Right forelimb (tissue), 1 donor: ENCODE results near the gene NUP93.

Source experiments
- DNase-seq: peaks from one replicate; pipeline ENCODE4 v3.0.0-alpha.2; 2018

The NUP93 gene

DNA sequence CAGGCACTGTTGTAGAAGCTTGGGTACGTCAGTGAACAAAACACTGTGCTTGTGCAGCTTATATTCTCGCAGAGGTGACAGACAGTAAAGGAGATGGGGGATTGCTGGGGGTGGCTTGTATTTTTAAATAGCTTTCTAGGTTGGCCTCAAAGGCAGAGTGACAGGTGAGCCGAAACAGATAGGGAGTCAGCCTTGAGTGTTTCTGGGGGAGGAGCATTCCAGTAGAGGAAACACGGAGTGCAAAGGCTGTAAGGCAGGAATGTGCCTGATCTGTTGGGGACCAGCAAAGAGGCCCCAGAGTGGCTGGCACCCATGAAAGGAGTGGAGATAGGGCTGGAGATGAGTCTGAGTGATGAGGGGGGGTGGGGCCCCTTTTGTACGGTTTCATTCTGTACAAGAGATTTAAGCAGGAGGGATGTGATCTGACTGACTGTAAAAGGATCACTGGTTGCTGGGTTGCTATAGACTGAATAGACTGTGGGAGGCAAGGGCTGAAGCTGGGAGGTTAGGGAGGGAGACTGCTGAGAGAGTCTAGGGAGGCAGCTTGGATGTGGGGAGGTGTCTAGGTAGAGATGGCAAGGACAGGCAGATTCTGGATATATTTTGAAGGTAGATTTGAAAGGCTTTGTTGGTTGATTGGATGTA, 15.2 kb downstream of the NUP93 start:
- no peak for DNase-seq

GRCh38 chr16:56747486-56748045, 17.6 kb downstream of the NUP93 start:
- DNase-seq: no peak

GRCh38 chr16:56748191-56748590, 18.3 kb downstream of the NUP93 start:
- DNase-seq: no peak

- DNase-seq: no peak
These were observed 18.9 kb downstream of the NUP93 start for GRCh38 chr16:56748826-56749225.

GRCh38 chr16:56749672-56750491, 20.0 kb downstream of the NUP93 start:
- no peak for DNase-seq

DNA sequence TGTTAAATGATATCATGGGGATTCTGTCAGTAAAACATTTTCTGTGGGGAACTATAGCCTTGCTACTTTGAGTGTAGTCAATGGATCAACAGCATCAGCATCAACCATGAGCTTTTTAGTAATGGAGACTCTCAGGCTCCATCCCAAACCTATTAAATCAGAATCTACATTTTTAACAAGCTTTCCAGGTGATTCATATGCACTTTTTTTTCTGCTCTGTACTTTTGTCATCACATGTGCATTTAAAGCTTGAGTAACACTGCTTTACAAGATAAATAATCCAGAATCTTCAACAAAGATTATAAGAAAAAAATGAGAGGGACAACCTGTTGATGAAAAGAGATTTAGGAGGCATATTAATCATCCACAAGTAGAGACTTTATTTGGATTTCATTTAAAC, 23.5 kb downstream of the NUP93 start:
- DNase-seq: no peak

DNA sequence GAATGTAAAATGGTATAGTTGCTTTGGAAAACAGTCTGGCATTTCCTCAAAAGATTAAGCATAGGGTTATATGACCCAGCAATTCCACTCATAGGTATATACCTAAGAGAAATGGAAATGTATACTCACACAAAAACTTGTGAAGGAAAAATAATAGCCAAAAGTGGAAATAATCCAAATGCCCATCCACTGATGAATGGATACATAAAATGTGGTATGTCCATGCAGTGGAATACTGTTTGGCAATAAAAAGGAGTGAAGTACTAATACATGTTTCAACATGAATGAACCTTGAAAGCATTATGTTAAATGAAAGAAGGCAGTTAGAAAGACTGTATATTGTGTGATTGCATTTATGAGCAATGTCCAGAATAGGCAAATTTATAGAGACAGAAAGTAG, 25.1 kb downstream of the NUP93 start:
- DNase-seq: no peak

DNA sequence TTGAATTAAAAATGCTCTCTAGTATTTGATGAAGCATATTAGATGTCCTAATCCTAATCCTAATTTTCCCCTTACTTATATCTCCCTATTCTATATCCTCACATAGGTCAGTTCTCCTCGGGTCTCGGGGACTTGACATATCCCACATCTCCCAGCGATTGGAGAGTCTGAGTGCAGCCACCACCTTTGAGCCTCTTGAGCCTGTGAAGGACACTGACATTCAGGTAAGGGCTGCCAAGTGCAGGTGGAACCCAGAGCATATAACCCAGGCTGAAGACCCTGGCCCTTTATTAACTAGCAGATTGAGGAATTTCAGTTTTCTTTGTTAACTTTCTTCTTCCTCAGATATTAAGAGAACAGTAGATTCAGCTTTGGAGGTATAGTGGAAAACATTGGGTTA, 28.5 kb downstream of the NUP93 start:
- no peak for DNase-seq

DNA sequence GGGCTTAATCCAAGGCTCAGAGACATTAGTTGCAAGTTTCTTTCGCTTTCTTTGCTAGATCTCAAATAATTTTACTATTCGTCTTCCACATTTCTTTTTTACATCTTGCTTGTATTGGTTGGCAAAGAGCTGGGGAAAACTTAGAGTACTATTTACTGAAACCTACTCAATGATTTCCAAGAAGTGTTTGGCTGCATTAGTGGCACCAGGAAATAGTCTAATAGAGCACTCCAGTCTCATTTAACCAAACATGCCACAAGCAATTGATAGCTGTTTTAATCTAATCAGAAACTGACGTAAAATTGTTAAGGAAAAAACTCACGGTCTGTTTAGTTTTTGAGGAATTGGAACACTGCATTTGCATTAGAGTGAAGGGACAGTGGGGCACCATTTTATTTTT, 29.0 kb downstream of the NUP93 start:
- DNase-seq: no peak

GRCh38 chr16:56763291-56763916, 33.5 kb downstream of the NUP93 start:
- no peak for DNase-seq

- no peak for DNase-seq
These were observed 34.9 kb downstream of the NUP93 start for GRCh38 chr16:56764835-56765234.

GRCh38 chr16:56765949-56766348, 36.0 kb downstream of the NUP93 start:
- DNase-seq: no peak

DNA sequence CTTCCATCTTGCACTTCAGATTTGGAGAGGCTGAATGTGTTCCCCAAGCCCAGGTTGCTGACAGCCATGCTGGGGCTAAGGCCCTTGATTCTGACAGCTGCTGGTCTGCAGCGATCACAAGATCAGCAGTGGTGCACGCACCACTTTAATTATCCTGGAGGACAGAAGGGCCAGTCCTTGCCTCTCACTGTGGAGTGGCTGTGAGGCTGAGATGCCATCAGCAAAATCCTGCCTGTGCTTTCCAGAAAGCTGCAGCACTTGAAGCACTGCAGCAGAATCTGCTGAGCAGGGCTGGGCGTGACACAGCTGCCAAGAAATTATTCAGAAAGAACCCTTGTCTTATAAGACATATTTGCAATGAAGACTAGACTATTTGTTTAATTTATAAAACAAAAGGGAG, 37.1 kb downstream of the NUP93 start:
- no peak for DNase-seq

DNA sequence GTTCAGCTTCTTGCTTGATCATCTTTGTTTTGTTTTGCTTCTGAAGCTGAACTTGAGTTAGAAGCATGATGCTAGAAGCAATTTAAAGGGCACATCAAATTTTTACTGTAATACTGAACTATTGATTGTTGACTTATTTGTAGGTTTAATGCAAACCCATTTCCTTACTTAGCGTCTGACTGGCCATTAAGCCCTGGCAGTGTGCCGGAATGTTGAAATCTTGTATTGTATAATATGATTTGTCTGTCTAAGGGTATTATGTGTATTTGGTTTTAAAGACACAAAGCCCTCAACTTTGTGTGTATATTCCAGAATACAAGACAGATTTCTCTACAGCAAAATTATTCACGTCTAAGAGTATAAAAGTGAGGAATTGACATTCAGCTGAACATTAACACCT, 39.7 kb downstream of the NUP93 start:
- no peak for DNase-seq

DNA sequence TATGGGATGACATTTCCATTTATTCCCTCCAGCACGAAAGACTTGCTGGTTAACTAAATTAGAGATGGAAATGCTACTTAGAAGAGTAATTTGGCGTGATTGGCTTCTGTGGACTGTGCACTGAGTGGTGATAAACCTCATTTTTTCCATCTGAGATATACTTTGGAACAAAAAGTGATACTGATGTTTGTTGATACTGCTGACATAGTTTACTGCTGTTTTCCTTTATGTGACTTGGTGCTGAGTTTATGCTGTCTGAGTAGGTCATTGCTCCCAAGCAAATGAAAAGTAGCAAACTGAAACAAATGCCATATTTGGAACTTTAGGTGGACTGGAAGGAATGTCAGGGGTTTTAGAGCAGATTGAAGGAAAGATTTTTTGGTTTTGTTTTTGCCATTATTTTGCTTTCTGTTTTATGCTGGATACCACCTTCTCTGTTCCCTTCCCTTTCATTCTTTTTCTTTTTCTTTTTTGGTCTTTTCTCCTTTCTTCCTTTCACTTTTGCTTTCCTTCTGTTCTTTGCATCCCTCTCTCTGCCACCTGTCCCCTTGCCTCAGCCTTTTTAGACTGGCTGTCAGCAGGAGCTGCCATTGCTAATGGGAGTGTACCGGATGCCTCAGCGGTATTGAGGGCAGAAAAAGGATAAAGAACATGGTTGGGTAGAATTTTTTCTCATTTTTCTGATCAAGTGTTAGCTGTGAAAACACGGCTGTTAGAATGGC, 41.8 kb downstream of the NUP93 start:
- DNase-seq: no peak

DNA sequence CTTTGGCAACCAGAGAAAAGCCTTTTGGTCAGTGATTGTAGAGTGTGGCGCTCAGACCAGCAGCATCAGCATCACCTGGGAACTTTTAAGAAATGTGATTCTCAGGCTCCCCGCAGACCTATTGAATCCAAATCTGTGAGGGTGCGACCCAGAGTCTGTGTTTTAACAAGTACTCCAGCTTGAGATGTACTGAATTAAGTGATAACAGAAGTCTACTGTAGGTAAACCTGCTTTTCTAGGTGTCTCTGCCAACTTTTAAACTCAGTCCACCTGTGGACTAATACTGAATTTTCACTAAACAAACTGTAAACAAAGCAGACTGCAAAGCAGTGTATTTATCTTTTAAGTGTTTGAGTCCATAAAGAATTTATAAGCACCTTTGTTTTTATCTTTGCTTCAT, 43.6 kb downstream of the NUP93 start:
- DNase-seq: no peak

GRCh38 chr16:56774016-56774680, 44.2 kb downstream of the NUP93 start:
- DNase-seq: no peak

DNA sequence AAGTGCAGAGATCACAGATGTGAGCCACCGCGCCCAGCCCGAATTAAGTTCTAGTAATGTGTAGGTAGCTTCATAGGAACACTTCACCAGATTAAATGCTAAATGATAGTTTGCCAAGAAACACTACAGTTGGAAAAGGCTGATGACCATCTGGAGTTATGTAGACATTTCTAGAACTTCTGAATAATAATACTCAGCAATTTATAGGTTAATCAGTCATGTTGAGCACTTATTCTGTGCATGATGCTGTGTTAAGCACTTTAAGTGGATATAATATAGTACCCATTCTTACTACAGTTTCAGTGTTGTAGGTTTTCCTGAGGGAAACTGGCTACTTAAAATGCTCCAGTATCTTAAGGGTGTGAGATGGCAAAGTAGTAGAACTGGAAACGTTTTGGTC, 45.2 kb downstream of the NUP93 start:
- DNase-seq: no peak

DNA sequence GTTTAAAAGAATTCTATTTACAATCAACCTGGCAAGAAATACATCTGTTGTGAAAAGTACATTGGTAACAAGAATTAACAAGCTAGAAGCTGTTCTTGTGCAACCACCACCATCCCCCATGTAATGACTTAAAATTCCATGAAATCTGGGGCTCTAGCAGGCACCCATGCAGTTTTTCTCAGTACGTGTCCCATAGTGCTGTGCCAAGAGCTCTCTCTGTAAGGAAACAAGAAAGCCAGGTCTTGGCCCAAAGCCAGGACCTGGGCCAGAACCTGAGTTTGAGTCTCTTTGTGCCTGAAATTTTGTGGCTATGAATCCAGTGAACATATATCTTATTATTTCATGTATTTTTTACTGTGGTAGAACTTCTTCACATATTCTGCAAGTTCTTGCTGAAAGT, 46.6 kb downstream of the NUP93 start:
- no peak for DNase-seq

- no peak for DNase-seq
These were observed 47.1 kb downstream of the NUP93 start for GRCh38 chr16:56777001-56777400.

- no peak for DNase-seq
These were observed 47.6 kb downstream of the NUP93 start for GRCh38 chr16:56777482-56777881.

DNA sequence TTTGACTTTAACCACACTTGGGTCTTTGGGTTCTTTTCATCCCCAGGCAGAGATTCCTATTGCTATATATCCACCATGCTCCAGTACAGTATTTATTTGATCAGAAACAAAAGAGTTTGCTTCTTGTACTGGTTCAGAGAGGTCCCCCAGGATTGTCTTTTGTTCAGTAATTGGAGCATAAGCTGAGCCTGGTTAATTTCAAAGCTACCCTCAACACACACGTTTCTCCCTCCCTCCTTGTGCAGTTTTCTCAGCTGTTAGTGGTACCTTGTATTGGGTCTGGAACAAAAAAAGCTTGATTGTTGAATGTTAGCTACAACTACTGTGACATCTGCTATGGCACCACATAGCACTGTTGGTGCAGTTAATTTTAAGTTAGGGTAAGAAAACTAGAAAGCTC, 50.0 kb downstream of the NUP93 start:
- no peak for DNase-seq

GRCh38 chr16:56780646-56781045, 50.7 kb downstream of the NUP93 start:
- DNase-seq: no peak
